GM20000 (cell line): ENCODE measurements around the gene OPRPN.

Experiments
- DNase-seq: peaks from one replicate; pipeline ENCODE4 v3.0.0; 2012; ENCODE audit warnings: low spot score
- TF ChIP-seq, protein P1 (sequence below): IDR thresholded peaks from 2 replicates; pipeline ENCODE4 v1.5.1; 2012; ENCODE audit warnings: mild to moderate bottlenecking, control low read depth; ENCODE audit errors: extremely low read depth, missing control alignments

Gene OPRPN

DNA sequence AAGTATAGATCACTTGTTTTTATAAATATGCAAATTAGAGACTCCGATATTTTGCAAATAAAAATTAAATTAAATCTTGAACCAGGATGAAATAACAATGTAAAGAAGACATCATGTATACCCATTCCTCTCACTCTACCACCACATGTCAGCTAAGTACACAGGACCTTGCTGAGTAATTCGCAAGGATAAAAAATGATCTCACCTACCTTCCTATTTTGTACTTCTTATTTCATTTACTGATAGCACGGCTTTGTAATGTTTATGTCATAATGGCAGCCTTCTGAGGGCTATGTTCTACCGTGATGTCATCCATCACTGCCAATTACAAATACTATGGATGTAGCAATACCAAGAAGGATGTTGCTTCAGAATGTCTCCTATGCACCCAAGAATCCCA lies 25.8 kb upstream of the OPRPN start:
- TF ChIP-seq, protein P1, sequence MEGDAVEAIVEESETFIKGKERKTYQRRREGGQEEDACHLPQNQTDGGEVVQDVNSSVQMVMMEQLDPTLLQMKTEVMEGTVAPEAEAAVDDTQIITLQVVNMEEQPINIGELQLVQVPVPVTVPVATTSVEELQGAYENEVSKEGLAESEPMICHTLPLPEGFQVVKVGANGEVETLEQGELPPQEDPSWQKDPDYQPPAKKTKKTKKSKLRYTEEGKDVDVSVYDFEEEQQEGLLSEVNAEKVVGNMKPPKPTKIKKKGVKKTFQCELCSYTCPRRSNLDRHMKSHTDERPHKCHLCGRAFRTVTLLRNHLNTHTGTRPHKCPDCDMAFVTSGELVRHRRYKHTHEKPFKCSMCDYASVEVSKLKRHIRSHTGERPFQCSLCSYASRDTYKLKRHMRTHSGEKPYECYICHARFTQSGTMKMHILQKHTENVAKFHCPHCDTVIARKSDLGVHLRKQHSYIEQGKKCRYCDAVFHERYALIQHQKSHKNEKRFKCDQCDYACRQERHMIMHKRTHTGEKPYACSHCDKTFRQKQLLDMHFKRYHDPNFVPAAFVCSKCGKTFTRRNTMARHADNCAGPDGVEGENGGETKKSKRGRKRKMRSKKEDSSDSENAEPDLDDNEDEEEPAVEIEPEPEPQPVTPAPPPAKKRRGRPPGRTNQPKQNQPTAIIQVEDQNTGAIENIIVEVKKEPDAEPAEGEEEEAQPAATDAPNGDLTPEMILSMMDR = no peak
- no peak for DNase-seq

DNA sequence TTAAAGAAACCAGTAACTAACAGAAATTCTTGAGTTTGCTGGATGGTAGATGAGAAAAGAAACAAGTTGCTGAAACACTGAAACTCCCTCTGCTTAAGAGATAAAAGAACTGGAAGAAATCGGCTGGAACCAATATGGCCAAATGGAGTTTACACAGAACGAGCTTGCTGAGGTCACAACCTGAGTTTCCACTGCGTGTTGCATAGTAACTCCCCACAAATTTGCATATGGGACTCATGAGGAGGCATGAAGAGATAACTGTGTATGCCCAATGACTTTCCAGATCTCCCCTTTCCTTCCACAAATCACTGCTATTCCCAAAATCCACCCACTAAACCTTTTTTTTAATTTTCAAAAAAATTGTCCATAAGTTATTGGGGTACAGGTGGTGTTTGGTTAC lies 25.0 kb upstream of the OPRPN start:
- TF ChIP-seq, protein P1 = no peak
- DNase-seq = no peak

DNA sequence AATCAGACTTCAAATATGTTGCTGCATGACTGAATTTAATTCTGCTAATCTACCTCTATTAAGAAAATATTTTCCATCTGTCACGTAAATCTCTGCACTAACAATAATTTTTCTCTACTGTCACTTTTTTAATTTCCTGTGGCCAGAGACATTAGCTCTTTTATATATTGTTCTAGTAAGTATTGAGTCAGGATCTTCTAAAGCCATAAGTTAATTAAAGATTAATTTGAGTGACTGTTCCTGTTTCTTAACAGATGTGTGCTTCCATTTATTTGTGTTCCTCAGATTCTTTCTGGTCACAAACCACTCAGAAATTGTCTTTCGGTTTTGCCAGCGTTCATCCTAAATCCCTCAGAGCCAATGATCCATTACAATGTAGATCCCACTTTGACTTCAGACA lies 17.2 kb upstream of the OPRPN start:
- TF ChIP-seq, protein P1 = no peak
- no peak for DNase-seq

DNA sequence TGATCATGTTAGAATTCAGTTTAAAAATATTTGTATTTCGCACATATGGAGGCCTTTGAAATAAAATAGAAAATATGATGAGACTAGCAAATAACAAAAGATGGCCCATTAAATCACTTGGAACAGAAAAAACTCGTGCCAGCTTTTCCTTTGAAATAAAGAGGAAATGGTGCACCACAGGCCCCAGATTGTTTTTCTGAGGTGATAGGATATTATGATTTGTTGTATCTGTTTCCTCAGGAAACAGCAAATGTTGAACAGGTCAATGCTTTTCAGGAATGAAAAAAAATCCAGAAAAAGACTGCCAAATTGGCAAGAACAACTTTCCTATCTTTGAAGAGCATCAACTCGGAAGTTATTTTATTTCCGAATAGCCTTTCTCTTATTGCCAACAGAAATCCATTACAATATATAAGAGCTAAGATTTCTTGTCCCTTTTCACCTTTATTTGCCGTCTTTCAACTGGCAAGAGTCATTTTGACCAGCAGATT lies 15.0 kb upstream of the OPRPN start, which contains the start of gene SMR3B:
Gene SMR3B (plus strand): TSS at position 441 of the 491 bp plus-strand sequence. CDS start 1,380 bp downstream, outside the sequence.
- TF ChIP-seq, protein P1 = no peak
- DNase-seq = no peak

DNA sequence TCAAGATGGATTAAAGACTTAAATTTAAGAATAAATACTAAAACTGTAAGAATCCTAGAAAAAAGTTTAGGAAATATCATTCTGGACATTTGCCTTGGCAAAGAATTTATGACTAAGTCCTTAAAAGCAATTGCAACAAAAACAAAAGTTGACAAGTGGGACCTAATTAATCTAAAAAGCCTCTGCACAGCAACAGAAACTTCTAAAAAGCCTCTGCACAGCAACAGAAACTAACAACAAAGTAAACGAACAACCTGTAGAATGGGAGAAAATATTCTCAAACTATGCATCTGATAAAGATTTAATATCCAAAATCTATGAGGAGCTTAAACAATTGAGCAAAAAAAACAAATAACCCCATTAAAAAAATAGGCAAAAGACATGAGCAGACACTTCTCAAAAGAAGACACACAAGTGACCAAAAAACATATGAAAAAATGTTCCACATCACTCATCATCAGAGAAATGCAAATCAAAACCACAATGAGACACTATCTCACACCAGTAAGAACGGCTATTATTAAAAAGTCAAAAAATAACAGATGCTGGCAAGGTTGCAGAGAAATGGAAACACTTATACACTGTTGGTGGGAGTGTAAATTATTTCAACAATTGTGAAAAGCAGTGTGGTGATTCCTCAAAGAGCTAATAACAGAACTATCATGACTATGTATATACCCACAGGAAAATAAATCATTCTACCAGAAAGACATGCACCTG lies 5.5 kb upstream of the OPRPN start:
- TF ChIP-seq, protein P1 = no peak
- no peak for DNase-seq

DNA sequence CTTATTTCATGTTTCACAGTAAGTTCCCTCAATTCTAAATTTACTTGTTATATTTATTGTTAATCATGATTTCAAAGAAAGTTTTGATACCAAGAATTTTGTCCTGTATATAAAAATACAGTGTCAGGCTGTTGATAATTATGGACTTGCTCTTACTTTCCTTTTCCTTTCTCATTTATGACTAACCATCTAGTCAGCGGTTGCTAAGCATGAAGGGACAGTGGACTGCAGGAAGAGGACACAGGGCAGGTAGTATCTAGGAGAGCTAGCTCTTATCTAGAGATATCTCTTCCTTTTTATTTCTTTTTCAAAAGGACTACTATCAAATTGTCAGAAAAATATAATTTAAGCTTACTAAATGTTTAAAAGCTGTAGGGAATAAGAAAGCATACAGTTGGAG lies 1.6 kb downstream of the OPRPN start:
- DNase-seq = no peak

DNA sequence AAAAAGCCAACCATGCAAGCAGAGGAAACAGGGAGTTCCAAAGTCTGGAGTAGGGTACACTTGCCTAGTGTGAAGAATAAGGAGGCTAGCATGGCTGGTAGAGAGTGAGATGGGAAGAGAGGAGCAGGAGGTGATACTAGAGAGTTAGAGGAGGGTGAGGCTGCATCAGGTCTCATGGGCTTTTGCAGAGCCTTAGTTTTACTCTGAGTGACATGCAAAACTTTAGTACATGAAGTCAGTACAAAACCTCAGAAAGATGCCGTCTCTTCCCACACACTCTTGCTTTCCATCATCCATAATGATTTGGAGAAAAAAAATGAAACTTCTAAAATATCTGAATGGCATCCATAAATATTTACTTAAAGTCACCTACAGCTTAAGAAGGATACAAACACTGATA lies 5.0 kb downstream of the OPRPN start:
- TF ChIP-seq, protein P1 = no peak
- DNase-seq = no peak

More for the DNA sequence above, 1.6 kb downstream of the OPRPN start:
- TF ChIP-seq, protein P1 = no peak
